ENCODE results near the gene ADAM12. TPM values are rescaled to one million over a fixed set of nuclear protein-coding genes. Genes with fewer than 3 reads are reported as not detected.

ADAM12 gene
- total and polyA plus RNA-seq, 2 donors (not counting 1 experiment from before 2014, with no cell fraction given) = 21.0 to 56.9 TPM

- Histone ChIP-seq H3K36me3 (ENCODE audit: control insufficient read depth, insufficient read depth, low read length) (no peaks in the 10 kb centered on the region), H3K4me2 (ENCODE audit: extremely low read depth, insufficient read depth, low read length) (no peak overlapping the region), H3K27me3 (ENCODE audit: control insufficient read depth, insufficient read depth, low read length) (no peaks in the 10 kb centered on the region), H3K79me2 (ENCODE audit: control insufficient read depth, insufficient read depth, low read length) (no peaks in the 10 kb centered on the region), H3K9me3 (ENCODE audit: control insufficient read depth, insufficient read depth, low read depth, low read length) (no peaks in the 10 kb centered on the region), H4K20me1 (ENCODE audit: control insufficient read depth, extremely low read depth, insufficient read depth, low read length) (no peaks in the 10 kb centered on the region), H3K4me3 (replicated peaks in 1 of 4; ENCODE audit: control extremely low read depth in 1 of 4, insufficient read depth in 1 of 4, low read depth in 3 of 4, low read length in 4 of 4) (no peak overlapping the region), H3K4me1 (ENCODE audit: control insufficient read depth, extremely low read depth, insufficient read depth, low read length) (peaks cover 5% of the 10 kb centered on the region), H3K9ac (ENCODE audit: insufficient read depth, low read length) (no peak overlapping the region), H3K27ac (ENCODE audit: insufficient read depth, low read length) (no peak overlapping the region), H2AFZ (ENCODE audit: low read length) (no peak overlapping the region)
- TF ChIP-seq CTCF (conservative IDR thresholded peaks at IDR 0.05 in 1 of 2, IDR thresholded peaks at IDR 0.05 in 1 of 2; ENCODE audit: low read depth in 1 of 2, low read length in 2 of 2) (no peak), EZH2 (IDR thresholded peaks at IDR 0.05; ENCODE audit: low read length, missing control alignments) (no peak)
- no peak for DNase-seq (ENCODE audit: low read depth in 2 of 2)
These were observed 191.2 kb downstream of the ADAM12 start for GRCh38 chr10:126197036-126197543.

GRCh38 chr10:126196281-126196680 lies 192.0 kb downstream of the ADAM12 start:
- TF ChIP-seq EZH2 (IDR thresholded peaks at IDR 0.05; ENCODE audit: low read length, missing control alignments) (no peak), CTCF (conservative IDR thresholded peaks at IDR 0.05 in 1 of 2, IDR thresholded peaks at IDR 0.05 in 1 of 2; ENCODE audit: low read depth in 1 of 2, low read length in 2 of 2) (no peak)
- Histone ChIP-seq H2AFZ (ENCODE audit: low read length) (no peak overlapping the region), H3K4me3 (replicated peaks in 1 of 4; ENCODE audit: control extremely low read depth in 1 of 4, insufficient read depth in 1 of 4, low read depth in 3 of 4, low read length in 4 of 4) (no peak overlapping the region), H3K9me3 (ENCODE audit: control insufficient read depth, insufficient read depth, low read depth, low read length) (no peaks in the 10 kb centered on the region), H3K4me1 (ENCODE audit: control insufficient read depth, extremely low read depth, insufficient read depth, low read length) (peaks cover 5% of the 10 kb centered on the region), H3K4me2 (ENCODE audit: extremely low read depth, insufficient read depth, low read length) (no peak overlapping the region), H3K9ac (ENCODE audit: insufficient read depth, low read length) (no peak overlapping the region), H3K27me3 (ENCODE audit: control insufficient read depth, insufficient read depth, low read length) (no peaks in the 10 kb centered on the region), H4K20me1 (ENCODE audit: control insufficient read depth, extremely low read depth, insufficient read depth, low read length) (no peaks in the 10 kb centered on the region), H3K36me3 (ENCODE audit: control insufficient read depth, insufficient read depth, low read length) (no peaks in the 10 kb centered on the region), H3K79me2 (ENCODE audit: control insufficient read depth, insufficient read depth, low read length) (no peaks in the 10 kb centered on the region), H3K27ac (ENCODE audit: insufficient read depth, low read length) (no peak overlapping the region)
- no peak for DNase-seq (ENCODE audit: low read depth in 2 of 2)

- Histone ChIP-seq H4K20me1 (ENCODE audit: control insufficient read depth, extremely low read depth, insufficient read depth, low read length) (no peaks in the 10 kb centered on the region), H3K4me1 (ENCODE audit: control insufficient read depth, extremely low read depth, insufficient read depth, low read length) (no peaks in the 10 kb centered on the region), H2AFZ (ENCODE audit: low read length) (no peak overlapping the region), H3K9ac (ENCODE audit: insufficient read depth, low read length) (no peak overlapping the region), H3K36me3 (ENCODE audit: control insufficient read depth, insufficient read depth, low read length) (no peaks in the 10 kb centered on the region), H3K4me2 (ENCODE audit: extremely low read depth, insufficient read depth, low read length) (no peak overlapping the region), H3K79me2 (ENCODE audit: control insufficient read depth, insufficient read depth, low read length) (no peaks in the 10 kb centered on the region), H3K4me3 (replicated peaks in 1 of 4; ENCODE audit: control extremely low read depth in 1 of 4, insufficient read depth in 1 of 4, low read depth in 3 of 4, low read length in 4 of 4) (no peak overlapping the region), H3K27me3 (ENCODE audit: control insufficient read depth, insufficient read depth, low read length) (no peaks in the 10 kb centered on the region), H3K27ac (ENCODE audit: insufficient read depth, low read length) (no peak overlapping the region), H3K9me3 (ENCODE audit: control insufficient read depth, insufficient read depth, low read depth, low read length) (no peaks in the 10 kb centered on the region)
- no peak for TF ChIP-seq CTCF (conservative IDR thresholded peaks at IDR 0.05 in 1 of 2, IDR thresholded peaks at IDR 0.05 in 1 of 2; ENCODE audit: low read depth in 1 of 2, low read length in 2 of 2)
- no peak for TF ChIP-seq EZH2 (IDR thresholded peaks at IDR 0.05; ENCODE audit: low read length, missing control alignments)
- DNase-seq (ENCODE audit: low read depth in 2 of 2) = no peak
These were observed 197.1 kb downstream of the ADAM12 start for GRCh38 chr10:126191192-126191591.

Measured in fibroblast of lung (primary cell).